Measurements from ENCODE around the gene LHX5. TPM values are rescaled to one million over a fixed set of nuclear protein-coding genes. Genes with fewer than 3 reads are reported as not detected.

LHX5 gene
- total RNA-seq, 1 donor from 2014 or later, result not detected

DNA sequence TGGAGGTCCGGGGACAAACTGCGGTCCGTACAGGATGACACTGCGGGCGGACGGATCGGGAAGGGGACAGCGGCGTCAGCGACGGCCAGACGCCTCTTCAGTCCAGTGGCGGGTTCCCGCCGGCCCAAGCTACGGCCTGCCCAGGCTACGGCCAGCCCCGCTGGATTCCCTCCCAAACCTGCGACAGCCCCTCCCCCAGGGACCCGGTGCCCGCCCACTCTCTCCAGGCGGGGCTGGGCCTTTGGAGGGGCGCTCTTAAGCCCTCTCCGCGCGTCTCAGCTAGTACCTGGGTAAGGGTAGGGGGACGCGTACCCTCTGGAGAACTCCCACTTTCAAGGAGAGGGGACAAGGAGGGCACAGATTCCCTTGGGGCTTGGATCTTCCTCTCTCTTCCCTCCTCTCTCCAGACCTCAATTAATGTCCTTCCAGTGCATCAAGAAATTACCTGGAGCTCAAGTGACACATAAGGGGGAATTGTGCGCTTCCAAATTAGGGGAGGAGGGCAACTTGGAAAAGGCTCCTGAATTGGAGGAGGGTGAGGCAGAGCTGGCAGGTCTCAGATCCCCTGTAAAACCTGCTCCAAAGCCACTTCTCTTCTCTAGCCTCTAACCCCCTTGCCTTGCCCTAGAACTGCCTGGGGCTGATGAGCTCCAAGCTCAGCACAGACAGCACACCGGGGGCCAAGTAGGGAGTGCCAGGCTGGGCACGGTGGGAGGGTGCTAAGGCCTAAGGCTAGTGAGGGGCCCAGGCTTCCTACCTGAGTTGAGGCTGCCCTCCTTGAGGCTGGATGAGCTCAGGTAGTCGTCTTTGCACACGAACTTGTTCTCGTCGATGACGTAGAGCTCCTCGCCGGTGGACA is 3.1 kb downstream of the LHX5 start:
- H3K36me3 Mint-ChIP-seq (ENCODE audit: low read depth, unreplicated experiment), result no peaks in the 10 kb centered on the region
- peaks cover 48% of the 10 kb centered on the region for H3K27me3 Mint-ChIP-seq (ENCODE audit: unreplicated experiment)
- TF ChIP-seq, protein P1, sequence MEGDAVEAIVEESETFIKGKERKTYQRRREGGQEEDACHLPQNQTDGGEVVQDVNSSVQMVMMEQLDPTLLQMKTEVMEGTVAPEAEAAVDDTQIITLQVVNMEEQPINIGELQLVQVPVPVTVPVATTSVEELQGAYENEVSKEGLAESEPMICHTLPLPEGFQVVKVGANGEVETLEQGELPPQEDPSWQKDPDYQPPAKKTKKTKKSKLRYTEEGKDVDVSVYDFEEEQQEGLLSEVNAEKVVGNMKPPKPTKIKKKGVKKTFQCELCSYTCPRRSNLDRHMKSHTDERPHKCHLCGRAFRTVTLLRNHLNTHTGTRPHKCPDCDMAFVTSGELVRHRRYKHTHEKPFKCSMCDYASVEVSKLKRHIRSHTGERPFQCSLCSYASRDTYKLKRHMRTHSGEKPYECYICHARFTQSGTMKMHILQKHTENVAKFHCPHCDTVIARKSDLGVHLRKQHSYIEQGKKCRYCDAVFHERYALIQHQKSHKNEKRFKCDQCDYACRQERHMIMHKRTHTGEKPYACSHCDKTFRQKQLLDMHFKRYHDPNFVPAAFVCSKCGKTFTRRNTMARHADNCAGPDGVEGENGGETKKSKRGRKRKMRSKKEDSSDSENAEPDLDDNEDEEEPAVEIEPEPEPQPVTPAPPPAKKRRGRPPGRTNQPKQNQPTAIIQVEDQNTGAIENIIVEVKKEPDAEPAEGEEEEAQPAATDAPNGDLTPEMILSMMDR (IDR thresholded peaks at IDR 0.05; ENCODE audit: unreplicated experiment), result no peak
- no peaks in the 10 kb centered on the region for H3K9me3 Mint-ChIP-seq (ENCODE audit: unreplicated experiment)
- DNase-seq (ENCODE audit: low spot score), result no peak
- peaks cover 18% of the 10 kb centered on the region for H3K4me1 Mint-ChIP-seq (ENCODE audit: unreplicated experiment)
- no peak overlapping the region for H3K4me3 Mint-ChIP-seq (ENCODE audit: unreplicated experiment)
- H3K27ac Mint-ChIP-seq (ENCODE audit: unreplicated experiment), result no peak overlapping the region

DNA sequence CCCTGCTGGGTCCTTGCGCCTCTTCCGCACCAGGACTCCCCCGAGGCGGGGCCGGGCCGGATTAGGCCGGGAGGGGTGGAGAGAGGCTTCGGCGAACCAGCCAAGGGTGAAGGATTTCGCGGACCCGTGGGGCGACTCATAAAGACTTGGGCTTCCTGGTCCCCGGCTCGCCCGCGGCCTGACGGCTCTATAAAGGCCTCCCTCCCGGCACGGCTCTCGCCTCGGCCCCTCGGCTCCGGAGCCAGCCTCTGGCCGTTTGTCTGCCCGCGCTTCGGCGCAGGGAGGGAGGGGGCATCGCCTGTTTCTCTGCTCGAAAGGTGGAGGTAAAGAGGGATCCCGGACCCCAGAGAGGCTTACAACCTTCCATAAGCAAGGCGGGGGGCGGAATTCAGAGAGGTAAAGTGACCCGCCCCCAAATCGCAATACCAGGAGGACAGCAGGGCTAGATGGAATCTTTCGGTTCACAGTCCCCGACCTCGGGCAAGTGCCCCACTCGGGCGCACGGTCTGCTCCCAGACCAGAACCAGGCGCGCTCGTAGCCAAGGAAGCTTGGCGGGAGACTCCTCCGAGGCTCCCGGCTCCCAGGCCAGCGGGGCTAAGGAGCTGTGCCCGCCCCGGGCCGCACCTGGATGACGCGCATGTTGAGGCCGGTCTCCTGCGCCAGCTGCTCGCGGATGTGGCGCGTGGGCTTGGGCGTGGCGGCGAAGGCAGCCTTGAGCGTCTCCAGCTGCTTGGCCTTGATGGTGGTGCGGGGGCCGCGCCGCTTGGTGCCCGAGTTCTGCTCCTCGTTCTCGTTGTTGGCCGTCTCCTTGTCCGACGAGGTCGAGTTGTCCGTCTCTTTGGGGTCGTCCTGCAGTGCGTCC is 3.9 kb downstream of the LHX5 start:
- no peak overlapping the region for H3K4me3 Mint-ChIP-seq (ENCODE audit: unreplicated experiment)
- H3K36me3 Mint-ChIP-seq (ENCODE audit: low read depth, unreplicated experiment), result no peaks in the 10 kb centered on the region
- no peak for DNase-seq (ENCODE audit: low spot score)
- TF ChIP-seq, protein P1 (IDR thresholded peaks at IDR 0.05; ENCODE audit: unreplicated experiment), result no peak
- H3K4me1 Mint-ChIP-seq (ENCODE audit: unreplicated experiment), result peaks cover 15% of the 10 kb centered on the region
- no peaks in the 10 kb centered on the region for H3K9me3 Mint-ChIP-seq (ENCODE audit: unreplicated experiment)
- no peak overlapping the region for H3K27ac Mint-ChIP-seq (ENCODE audit: unreplicated experiment)
- peaks cover 44% of the 10 kb centered on the region for H3K27me3 Mint-ChIP-seq (ENCODE audit: unreplicated experiment)

DNA sequence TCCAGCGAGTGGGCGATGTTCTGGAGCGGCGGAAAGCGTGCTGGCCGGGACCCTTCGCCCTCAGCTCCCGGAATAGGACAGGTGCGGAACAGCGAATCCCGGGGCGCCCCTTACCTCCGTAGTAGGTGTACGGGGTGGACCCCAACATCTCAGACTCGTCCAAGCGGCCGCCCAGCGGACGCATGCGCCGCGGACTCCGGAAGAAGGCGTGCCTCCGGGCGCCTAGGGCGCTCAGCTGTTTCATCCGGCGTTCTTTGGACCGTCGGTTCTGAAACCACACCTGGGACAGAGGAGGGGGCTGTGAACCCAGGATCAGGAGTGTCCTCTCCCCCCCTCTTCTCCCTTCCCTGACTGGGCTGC is 4.5 kb downstream of the LHX5 start:
- peak overlapping the region; percentile 44 for H3K4me3 Mint-ChIP-seq (ENCODE audit: unreplicated experiment)
- no peak for DNase-seq (ENCODE audit: low spot score)
- TF ChIP-seq, protein P1 (IDR thresholded peaks at IDR 0.05; ENCODE audit: unreplicated experiment), result no peak
- peaks cover 42% of the 10 kb centered on the region for H3K27me3 Mint-ChIP-seq (ENCODE audit: unreplicated experiment)
- peaks cover 20% of the 10 kb centered on the region for H3K4me1 Mint-ChIP-seq (ENCODE audit: unreplicated experiment)
- H3K27ac Mint-ChIP-seq (ENCODE audit: unreplicated experiment), result no peak overlapping the region
- H3K36me3 Mint-ChIP-seq (ENCODE audit: low read depth, unreplicated experiment), result no peaks in the 10 kb centered on the region
- H3K9me3 Mint-ChIP-seq (ENCODE audit: unreplicated experiment), result no peaks in the 10 kb centered on the region

DNA sequence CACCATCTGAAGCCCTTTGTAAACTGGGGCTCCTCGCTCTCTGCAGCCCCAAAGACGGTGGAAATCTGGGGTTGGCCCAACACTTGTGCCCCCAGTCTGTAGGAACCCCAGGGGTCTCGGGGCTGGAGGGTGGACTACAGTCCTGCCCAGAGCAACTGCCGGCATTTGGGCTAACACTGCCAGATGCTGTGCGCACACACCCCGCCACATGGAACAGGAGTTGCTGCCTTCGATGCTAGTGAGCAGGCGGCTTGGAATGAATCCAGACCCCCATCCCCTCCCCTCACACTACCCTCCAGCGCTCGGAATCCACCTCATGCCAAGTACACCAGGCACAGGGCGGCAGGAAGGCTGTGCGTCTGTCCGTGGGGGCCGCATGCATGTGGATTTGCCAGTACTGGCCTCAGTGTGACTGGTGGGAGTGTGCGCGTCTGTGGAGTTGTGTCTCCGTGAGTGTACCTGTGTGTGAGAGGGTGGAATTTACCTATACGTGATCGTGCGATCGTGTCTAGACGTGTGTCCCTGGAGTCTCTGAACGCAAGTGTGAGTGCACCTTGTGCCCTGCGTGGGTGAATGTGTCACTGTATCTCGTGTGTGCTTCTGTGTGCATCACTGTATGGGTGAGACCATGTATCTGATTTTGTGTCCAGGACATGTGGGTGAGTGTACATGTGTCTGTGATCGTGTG is 5.1 kb downstream of the LHX5 start:
- peak overlapping the region; percentile 44 for H3K4me3 Mint-ChIP-seq (ENCODE audit: unreplicated experiment)
- no peak for DNase-seq (ENCODE audit: low spot score)
- H3K27ac Mint-ChIP-seq (ENCODE audit: unreplicated experiment), result no peak overlapping the region
- H3K27me3 Mint-ChIP-seq (ENCODE audit: unreplicated experiment), result peaks cover 38% of the 10 kb centered on the region
- no peaks in the 10 kb centered on the region for H3K9me3 Mint-ChIP-seq (ENCODE audit: unreplicated experiment)
- peaks cover 21% of the 10 kb centered on the region for H3K4me1 Mint-ChIP-seq (ENCODE audit: unreplicated experiment)
- no peaks in the 10 kb centered on the region for H3K36me3 Mint-ChIP-seq (ENCODE audit: low read depth, unreplicated experiment)
- TF ChIP-seq, protein P1 (IDR thresholded peaks at IDR 0.05; ENCODE audit: unreplicated experiment), result no peak

Measured in endothelial cell (in vitro differentiated cells).